OCI-LY3 (cell line): ENCODE results near the gene WLS.

Experiments used
- H2AFZ ChIP-seq: fragments of 200-600, 300-600 bp; shearing (Covaris generic); 2 replicates; pipeline ENCODE4 v1.6.0; 2014; ENCODE audit warnings: antibody characterized with exemption, low read depth, low read length
- H3K27ac ChIP-seq: fragments of 200-600, 300-600 bp; sonication (generic); 2 replicates; pipeline ENCODE4 v1.5.1; 2014; ENCODE audit warnings: mild to moderate bottlenecking, low read length, moderate library complexity, mixed read lengths
- H3K27me3 ChIP-seq: fragments of 200-600, 300-600 bp; sonication (generic); 2 replicates; pipeline ENCODE4 v1.6.1; 2014; ENCODE audit warnings: low read depth, low read length, mixed read lengths
- H3K36me3 ChIP-seq: fragments of 200-600, 300-600 bp; sonication (generic); replicated peaks from 2 replicates; pipeline ENCODE3; 2014; ENCODE audit warnings: low read depth, low read length, mixed read lengths
- H3K4me1 ChIP-seq: fragments of 300-600, 200-600 bp; sonication (generic); 2 replicates; pipeline ENCODE4 v1.6.1; 2014; ENCODE audit warnings: low read length, mixed read lengths
- H3K4me2 ChIP-seq: fragments of 200-600, 300-600 bp; sonication (generic); 2 replicates; pipeline ENCODE4 v1.6.1; 2014; ENCODE audit warnings: low read length, mixed read lengths
- H3K4me3 ChIP-seq: fragments of 300-600, 200-600 bp; sonication (generic); 2 replicates; pipeline ENCODE4 v1.5.1; 2014; ENCODE audit warnings: antibody characterized with exemption, mild to moderate bottlenecking, low read length, moderate library complexity
- H3K79me2 ChIP-seq: fragments of 300-600, 200-600 bp; shearing (Covaris generic); 2 replicates; pipeline ENCODE4 v1.6.1; 2014; ENCODE audit warnings: mild to moderate bottlenecking, low read length, mixed read lengths
- H3K9ac ChIP-seq: fragments of 300-600, 200-600 bp; shearing (Covaris generic); 2 replicates; pipeline ENCODE4 v1.6.0; 2014; ENCODE audit warnings: mild to moderate bottlenecking, low read length, moderate library complexity
- H3K9me3 ChIP-seq: fragments of 200-600, 300-600 bp; shearing (Covaris generic); 2 replicates; pipeline ENCODE4 v1.6.1; 2014; ENCODE audit warnings: low read length, mixed read lengths; ENCODE audit not compliant: insufficient read depth
- H4K20me1 ChIP-seq: fragments of 200-600, 300-600 bp; sonication (generic); 2 replicates; pipeline ENCODE4 v1.6.1; 2016; ENCODE audit warnings: low read length, mixed read lengths; ENCODE audit not compliant: insufficient read depth
- EZH2phosphoT487 ChIP-seq: fragments of 200-600 bp; shearing (Covaris generic); IDR thresholded peaks from 2 replicates; pipeline ENCODE4 v1.6.1; 2018; ENCODE audit warnings: antibody characterized with exemption, mixed run types, low read depth
- TF ChIP-seq, protein P1 (sequence below): fragments of 200-600, 300-600 bp; sonication (generic); IDR thresholded peaks from 2 replicates; pipeline ENCODE4 v1.5.1; 2014; ENCODE audit warnings: antibody characterized with exemption, low read length, low read depth

WLS gene

DNA sequence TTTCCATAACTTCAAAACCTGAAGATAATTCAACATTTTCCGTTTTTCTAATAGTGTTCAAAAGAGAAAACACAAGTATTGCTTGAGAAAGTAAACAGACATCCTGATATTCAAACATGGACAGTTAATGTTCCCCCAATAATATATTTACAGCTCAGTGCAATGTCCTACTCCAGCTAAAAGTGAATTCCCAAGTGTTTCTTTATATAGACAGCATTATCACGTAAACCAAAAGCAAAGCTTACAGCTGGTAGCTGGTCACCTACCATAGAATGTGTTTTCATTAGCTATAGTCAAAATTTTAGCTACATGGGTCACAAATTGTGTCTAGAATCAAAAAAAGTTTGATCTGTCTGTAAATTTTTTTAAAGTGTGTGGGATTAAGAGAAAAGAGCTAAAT, 34.9 kb downstream of the WLS start:
- no peaks in the 10 kb centered on the region for H3K79me2 ChIP-seq
- no peaks in the 10 kb centered on the region for H3K9me3 ChIP-seq
- no peaks in the 10 kb centered on the region for H3K27me3 ChIP-seq
- H2AFZ ChIP-seq: no peak overlapping the region
- TF ChIP-seq, protein P1, sequence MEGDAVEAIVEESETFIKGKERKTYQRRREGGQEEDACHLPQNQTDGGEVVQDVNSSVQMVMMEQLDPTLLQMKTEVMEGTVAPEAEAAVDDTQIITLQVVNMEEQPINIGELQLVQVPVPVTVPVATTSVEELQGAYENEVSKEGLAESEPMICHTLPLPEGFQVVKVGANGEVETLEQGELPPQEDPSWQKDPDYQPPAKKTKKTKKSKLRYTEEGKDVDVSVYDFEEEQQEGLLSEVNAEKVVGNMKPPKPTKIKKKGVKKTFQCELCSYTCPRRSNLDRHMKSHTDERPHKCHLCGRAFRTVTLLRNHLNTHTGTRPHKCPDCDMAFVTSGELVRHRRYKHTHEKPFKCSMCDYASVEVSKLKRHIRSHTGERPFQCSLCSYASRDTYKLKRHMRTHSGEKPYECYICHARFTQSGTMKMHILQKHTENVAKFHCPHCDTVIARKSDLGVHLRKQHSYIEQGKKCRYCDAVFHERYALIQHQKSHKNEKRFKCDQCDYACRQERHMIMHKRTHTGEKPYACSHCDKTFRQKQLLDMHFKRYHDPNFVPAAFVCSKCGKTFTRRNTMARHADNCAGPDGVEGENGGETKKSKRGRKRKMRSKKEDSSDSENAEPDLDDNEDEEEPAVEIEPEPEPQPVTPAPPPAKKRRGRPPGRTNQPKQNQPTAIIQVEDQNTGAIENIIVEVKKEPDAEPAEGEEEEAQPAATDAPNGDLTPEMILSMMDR: no peak
- H4K20me1 ChIP-seq: no peaks in the 10 kb centered on the region
- no peak overlapping the region for H3K4me3 ChIP-seq
- H3K9ac ChIP-seq: no peak overlapping the region
- no peaks in the 10 kb centered on the region for H3K4me1 ChIP-seq
- H3K36me3 ChIP-seq: no peaks in the 10 kb centered on the region
- no peak overlapping the region for H3K4me2 ChIP-seq
- no peak overlapping the region for H3K27ac ChIP-seq

DNA sequence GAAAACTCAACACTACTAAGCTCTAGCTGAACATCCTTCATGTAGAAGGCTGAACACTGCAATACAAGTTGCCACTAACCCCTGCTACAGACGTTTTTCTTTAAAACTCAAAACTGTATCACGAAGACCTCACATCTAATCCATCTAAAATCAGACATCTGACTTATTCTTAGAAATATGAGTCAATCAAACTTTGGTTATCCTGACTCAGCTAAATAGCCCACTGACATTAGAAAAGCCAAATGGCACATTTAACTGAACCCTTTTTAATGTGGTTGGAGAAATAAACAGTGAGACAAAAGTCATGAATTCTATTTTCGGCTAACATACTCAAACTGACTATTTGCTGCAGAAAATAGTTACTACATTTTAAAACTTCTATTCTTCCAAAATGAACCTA, 35.6 kb downstream of the WLS start:
- H3K36me3 ChIP-seq: no peaks in the 10 kb centered on the region
- H3K27ac ChIP-seq: no peak overlapping the region
- H3K9me3 ChIP-seq: no peaks in the 10 kb centered on the region
- no peak overlapping the region for H2AFZ ChIP-seq
- no peak for TF ChIP-seq EZH2phosphoT487
- TF ChIP-seq, protein P1: no peak
- no peak overlapping the region for H3K9ac ChIP-seq
- H3K27me3 ChIP-seq: no peaks in the 10 kb centered on the region
- no peaks in the 10 kb centered on the region for H3K79me2 ChIP-seq
- H3K4me2 ChIP-seq: no peak overlapping the region
- H4K20me1 ChIP-seq: no peaks in the 10 kb centered on the region
- H3K4me1 ChIP-seq: no peaks in the 10 kb centered on the region
- no peak overlapping the region for H3K4me3 ChIP-seq

DNA sequence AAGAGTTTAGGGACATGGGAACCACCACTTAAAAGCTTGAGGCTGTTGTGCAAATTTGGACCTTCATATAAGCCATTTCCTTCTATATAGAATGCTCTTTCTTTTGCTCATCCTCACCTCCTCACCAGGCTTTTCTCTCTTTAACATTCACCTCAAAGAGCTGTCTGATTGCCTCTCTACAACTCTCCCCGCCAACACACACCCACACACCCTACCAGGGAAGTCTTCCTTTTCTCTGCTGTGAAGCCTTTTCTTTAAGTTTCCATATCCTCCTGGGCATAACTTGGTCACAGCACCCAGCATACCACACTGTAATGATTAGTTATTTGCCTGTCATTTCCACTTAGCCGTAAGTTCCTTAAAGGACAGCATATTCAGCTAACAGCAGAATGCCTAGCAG, 40.6 kb downstream of the WLS start:
- Histone ChIP-seq H3K36me3 (no peaks in the 10 kb centered on the region), H3K27ac (no peak overlapping the region)

DNA sequence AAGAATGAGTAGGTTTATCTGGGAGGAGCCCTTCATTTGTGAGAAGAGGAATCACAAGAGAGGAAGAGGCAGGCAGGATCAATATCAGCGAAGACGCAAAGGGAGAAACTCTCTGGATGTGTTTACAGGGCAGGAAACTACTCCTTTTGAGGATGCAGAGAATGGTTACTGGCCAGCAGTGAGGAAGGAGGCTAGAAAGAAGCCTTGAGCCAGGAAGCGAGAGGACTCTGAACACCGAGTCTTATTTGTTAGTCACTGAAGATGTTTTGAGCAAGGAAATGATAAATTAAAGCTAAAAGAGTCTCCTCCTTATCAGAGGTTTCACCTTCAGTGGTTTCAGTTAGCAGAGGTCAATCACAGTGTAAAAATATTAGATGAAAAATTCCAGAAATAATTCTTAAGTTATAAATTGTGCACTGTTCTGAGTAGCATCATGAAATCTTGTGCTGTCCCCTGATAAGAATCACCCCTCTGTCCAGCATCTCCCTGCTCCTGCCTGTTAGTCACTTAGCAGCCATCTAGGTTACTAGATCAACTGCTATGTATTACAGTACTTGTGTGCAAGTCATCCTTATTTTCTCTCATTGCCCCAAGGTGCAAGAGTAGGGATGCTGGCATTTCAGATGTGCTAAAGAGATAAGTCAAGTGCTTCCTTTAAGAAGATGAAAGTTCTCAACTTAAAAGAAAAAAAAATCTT, 43.5 kb downstream of the WLS start:
- no peak overlapping the region for H3K27ac ChIP-seq

More for the DNA sequence above, 40.6 kb downstream of the WLS start:
- Histone ChIP-seq H3K9me3 (no peaks in the 10 kb centered on the region), H3K27me3 (no peaks in the 10 kb centered on the region), H2AFZ (no peak overlapping the region), H3K4me1 (no peaks in the 10 kb centered on the region), H3K9ac (no peak overlapping the region), H3K4me2 (no peak overlapping the region), H3K79me2 (no peaks in the 10 kb centered on the region), H3K4me3 (no peak overlapping the region), H4K20me1 (no peaks in the 10 kb centered on the region)
- TF ChIP-seq, protein P1: no peak
- TF ChIP-seq EZH2phosphoT487: no peak

More for the DNA sequence above, 43.5 kb downstream of the WLS start:
- Histone ChIP-seq H3K9ac (no peak overlapping the region), H3K4me2 (no peak overlapping the region), H2AFZ (no peak overlapping the region), H3K36me3 (no peaks in the 10 kb centered on the region), H3K9me3 (no peaks in the 10 kb centered on the region), H3K4me3 (no peak overlapping the region), H3K4me1 (no peaks in the 10 kb centered on the region), H4K20me1 (no peaks in the 10 kb centered on the region), H3K27me3 (no peaks in the 10 kb centered on the region), H3K79me2 (no peaks in the 10 kb centered on the region)
- TF ChIP-seq, protein P1: no peak
- TF ChIP-seq EZH2phosphoT487: no peak
